HEK293 (cell line): ENCODE data around the gene CHST12.

Experiments used
- CTCF ChIA-PET: fragments of 350-600 bp; formaldehyde crosslinking; extraction: SDS; loops from one replicate; lab custom pipeline; 2021; ENCODE audit warnings: antibody characterized with exemption; lab: Yijun Ruan, JAX
- POLR2A ChIA-PET: fragments of 300-600 bp; formaldehyde crosslinking; extraction: SDS; loops from one replicate; lab custom pipeline; 2020; ENCODE audit warnings: antibody characterized with exemption, inconsistent platforms; lab: Yijun Ruan, JAX
- H3K27ac ChIP-seq: fragments of 200-500 bp; sonication (Bioruptor generic); 2 replicates; pipeline ENCODE4 v1.5.1; 2014; ENCODE audit warnings: low read depth, low read length, control low read depth, inconsistent platforms; ENCODE audit errors: extremely low read depth
- H3K36me3 ChIP-seq, 2 experiments: fragments of 200-500 bp in 1 of 2; sonication (Bioruptor generic) in 1 of 2; 1 replicate in 1 of 2; 2 replicates in 1 of 2; pipeline ENCODE4 v1.5.1; 2014 to 2017; ENCODE audit warnings: inconsistent platforms in 2 of 2, low read length in 2 of 2; ENCODE audit not compliant: control insufficient read depth in 2 of 2, insufficient read depth in 1 of 2
- H3K4me1 ChIP-seq: fragments of 200-500 bp; sonication (Bioruptor generic); 2 replicates; pipeline ENCODE4 v1.5.1; 2014; ENCODE audit warnings: mild to moderate bottlenecking, low read length, inconsistent platforms; ENCODE audit not compliant: control insufficient read depth, insufficient read depth
- H3K4me3 ChIP-seq: 2 replicates; pipeline ENCODE4 v1.5.1; 2011; ENCODE audit warnings: low read depth, mild to moderate bottlenecking, control low read depth, low read length, moderate library complexity
- H3K9me3 ChIP-seq: fragments of 200-500 bp; sonication (Bioruptor generic); 2 replicates; pipeline ENCODE4 v1.5.1; 2014; ENCODE audit warnings: low read depth, low read length, inconsistent platforms; ENCODE audit not compliant: control insufficient read depth, insufficient read depth
- KLF16 ChIP-seq: fragments of 450-650 bp; formaldehyde crosslinking; IDR thresholded peaks from 2 replicates; pipeline ENCODE4 v1.5.1; 2017; ENCODE audit warnings: missing biosample characterization, missing genetic modification characterization
- KLF7 ChIP-seq: fragments of 450-650 bp; formaldehyde crosslinking; IDR thresholded peaks from 2 replicates; pipeline ENCODE4 v1.5.1; 2016; ENCODE audit warnings: missing biosample characterization, missing genetic modification characterization, borderline replicate concordance
- MEIS1 ChIP-seq: sonication (generic); formaldehyde crosslinking; IDR thresholded peaks from 2 replicates; pipeline ENCODE4 v1.8.1; 2022; ENCODE audit warnings: missing genetic modification reagents, mild to moderate bottlenecking, borderline replicate concordance
- OSR2 ChIP-seq: fragments of 450-650 bp; formaldehyde crosslinking; IDR thresholded peaks from 2 replicates; pipeline ENCODE4 v1.5.1; 2016; ENCODE audit warnings: missing biosample characterization, missing genetic modification characterization
- SP3 ChIP-seq: fragments of 450-650 bp; formaldehyde crosslinking; IDR thresholded peaks from 2 replicates; pipeline ENCODE4 v1.5.1; 2016; ENCODE audit warnings: missing biosample characterization, missing genetic modification characterization
- YY2 ChIP-seq: fragments of 450-650 bp; formaldehyde crosslinking; IDR thresholded peaks from 2 replicates; pipeline ENCODE4 v1.5.1; 2016; ENCODE audit warnings: missing biosample characterization, missing genetic modification characterization
- ZBTB7A ChIP-seq: fragments of 450-650 bp; formaldehyde crosslinking; IDR thresholded peaks from 2 replicates; pipeline ENCODE4 v1.5.1; 2016; ENCODE audit warnings: low read depth, missing biosample characterization, missing genetic modification characterization
- ZNF121 ChIP-seq: fragments of 450-650 bp; formaldehyde crosslinking; IDR thresholded peaks from 2 replicates; pipeline ENCODE4 v1.5.1; 2016; ENCODE audit warnings: missing biosample characterization, missing genetic modification characterization
- ZNF132 ChIP-seq: fragments of 450-650 bp; formaldehyde crosslinking; IDR thresholded peaks from 2 replicates; pipeline ENCODE4 v1.5.1; 2017; ENCODE audit warnings: missing biosample characterization, missing genetic modification characterization, borderline replicate concordance
- ZNF292 ChIP-seq: fragments of 450-650 bp; formaldehyde crosslinking; IDR thresholded peaks from 2 replicates; pipeline ENCODE4 v1.5.1; 2016; ENCODE audit warnings: low read depth, missing biosample characterization, missing genetic modification characterization, borderline replicate concordance
- ZNF302 ChIP-seq: fragments of 450-650 bp; formaldehyde crosslinking; IDR thresholded peaks from 2 replicates; pipeline ENCODE4 v1.5.1; 2016; ENCODE audit warnings: missing biosample characterization, missing genetic modification characterization, low read depth
- ZNF350 ChIP-seq: fragments of 450-650 bp; formaldehyde crosslinking; IDR thresholded peaks from 2 replicates; pipeline ENCODE4 v1.5.0; 2017; ENCODE audit warnings: missing biosample characterization, mild to moderate bottlenecking, missing genetic modification characterization
- ZNF423 ChIP-seq: fragments of 450-650 bp; formaldehyde crosslinking; IDR thresholded peaks from 2 replicates; pipeline ENCODE4 v1.5.1; 2016; ENCODE audit warnings: missing biosample characterization, missing genetic modification characterization
- ZNF529 ChIP-seq: fragments of 450-650 bp; formaldehyde crosslinking; IDR thresholded peaks from 2 replicates; pipeline ENCODE4 v1.5.1; 2017; ENCODE audit warnings: missing genetic modification characterization, missing biosample characterization; ENCODE audit not compliant: insufficient replicate concordance
- ZNF623 ChIP-seq: fragments of 450-650 bp; formaldehyde crosslinking; IDR thresholded peaks from 2 replicates; pipeline ENCODE4 v1.5.1; 2016; ENCODE audit warnings: missing biosample characterization, missing genetic modification characterization
- ZNF677 ChIP-seq: fragments of 450-650 bp; IDR thresholded peaks from 2 replicates; pipeline ENCODE4 v1.5.0; 2018; ENCODE audit warnings: missing biosample characterization, mild to moderate bottlenecking, missing genetic modification characterization, moderate library complexity
- ZSCAN30 ChIP-seq: fragments of 450-650 bp; IDR thresholded peaks from 2 replicates; pipeline ENCODE4 v1.5.1; 2018; ENCODE audit warnings: missing biosample characterization, mild to moderate bottlenecking, missing genetic modification characterization, moderate library complexity
- TF ChIP-seq, protein P1 (sequence below): fragments of 450-650 bp; formaldehyde crosslinking; IDR thresholded peaks from 2 replicates; pipeline ENCODE4 v1.5.1; 2017; ENCODE audit warnings: missing biosample characterization, mild to moderate bottlenecking, missing genetic modification characterization, moderate library complexity
- TF ChIP-seq, protein P2 (sequence below): fragments of 450-650 bp; formaldehyde crosslinking; IDR thresholded peaks from 2 replicates; pipeline ENCODE4 v1.5.1; 2017; ENCODE audit warnings: missing biosample characterization, missing genetic modification characterization
- TF ChIP-seq, protein P3 (sequence below): IDR thresholded peaks from 2 replicates; pipeline ENCODE4 v1.6.1; 2011; ENCODE audit warnings: mild to moderate bottlenecking, low read depth, low read length, borderline replicate concordance
- TF ChIP-seq, protein P4 (sequence below): fragments of 450-650 bp; formaldehyde crosslinking; IDR thresholded peaks from 2 replicates; pipeline ENCODE4 v1.5.1; 2016; ENCODE audit warnings: missing biosample characterization, missing genetic modification characterization
- TF ChIP-seq, protein P5 (sequence below): fragments of 450-650 bp; formaldehyde crosslinking; IDR thresholded peaks from 2 replicates; pipeline ENCODE4 v1.5.1; 2016; ENCODE audit warnings: missing biosample characterization, missing genetic modification characterization
- TF ChIP-seq, protein P6 (sequence below): fragments of 450-650 bp; formaldehyde crosslinking; IDR thresholded peaks from 2 replicates; pipeline ENCODE4 v1.5.1; 2016; ENCODE audit warnings: missing biosample characterization, missing genetic modification characterization

CHST12 gene

DNA sequence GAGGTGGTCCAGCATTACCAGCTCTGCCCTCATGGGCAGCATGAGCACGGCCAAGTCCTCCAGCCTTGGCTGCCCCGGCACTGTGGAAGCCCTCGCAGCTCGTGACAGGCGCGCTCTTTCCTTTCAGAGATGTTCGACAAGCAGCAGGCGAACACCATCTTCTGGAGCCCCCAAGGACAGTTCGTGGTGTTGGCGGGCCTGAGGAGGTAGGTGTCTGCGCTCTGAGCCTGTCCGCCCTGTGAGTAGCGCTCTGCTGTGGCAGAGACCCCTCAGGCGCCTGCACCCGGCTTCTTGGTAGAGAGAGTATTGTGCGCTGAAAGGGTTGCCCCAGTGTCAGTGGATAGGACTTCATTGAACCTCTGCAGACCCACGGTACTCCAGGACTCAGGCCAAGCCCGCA lies 29.0 kb upstream of the CHST12 start (continued):
- TF ChIP-seq KLF7 (tag by site-specific recombination) (no peak), ZNF677 (tag by site-specific recombination) (no peak), ZNF302 (tag by site-specific recombination) (no peak), ZNF529 (tag by site-specific recombination) (no peak), SP3 (tag by site-specific recombination) (no peak), ZNF623 (no peak), ZNF121 (tag by site-specific recombination) (no peak), YY2 (tag by site-specific recombination) (no peak), ZNF350 (tag by site-specific recombination) (no peak)
- TF ChIP-seq, protein P1, sequence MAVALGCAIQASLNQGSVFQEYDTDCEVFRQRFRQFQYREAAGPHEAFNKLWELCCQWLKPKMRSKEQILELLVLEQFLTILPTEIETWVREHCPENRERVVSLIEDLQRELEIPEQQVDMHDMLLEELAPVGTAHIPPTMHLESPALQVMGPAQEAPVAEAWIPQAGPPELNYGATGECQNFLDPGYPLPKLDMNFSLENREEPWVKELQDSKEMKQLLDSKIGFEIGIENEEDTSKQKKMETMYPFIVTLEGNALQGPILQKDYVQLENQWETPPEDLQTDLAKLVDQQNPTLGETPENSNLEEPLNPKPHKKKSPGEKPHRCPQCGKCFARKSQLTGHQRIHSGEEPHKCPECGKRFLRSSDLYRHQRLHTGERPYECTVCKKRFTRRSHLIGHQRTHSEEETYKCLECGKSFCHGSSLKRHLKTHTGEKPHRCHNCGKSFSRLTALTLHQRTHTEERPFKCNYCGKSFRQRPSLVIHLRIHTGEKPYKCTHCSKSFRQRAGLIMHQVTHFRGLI (tag by site-specific recombination), result no peak
- TF ChIP-seq, protein P2, sequence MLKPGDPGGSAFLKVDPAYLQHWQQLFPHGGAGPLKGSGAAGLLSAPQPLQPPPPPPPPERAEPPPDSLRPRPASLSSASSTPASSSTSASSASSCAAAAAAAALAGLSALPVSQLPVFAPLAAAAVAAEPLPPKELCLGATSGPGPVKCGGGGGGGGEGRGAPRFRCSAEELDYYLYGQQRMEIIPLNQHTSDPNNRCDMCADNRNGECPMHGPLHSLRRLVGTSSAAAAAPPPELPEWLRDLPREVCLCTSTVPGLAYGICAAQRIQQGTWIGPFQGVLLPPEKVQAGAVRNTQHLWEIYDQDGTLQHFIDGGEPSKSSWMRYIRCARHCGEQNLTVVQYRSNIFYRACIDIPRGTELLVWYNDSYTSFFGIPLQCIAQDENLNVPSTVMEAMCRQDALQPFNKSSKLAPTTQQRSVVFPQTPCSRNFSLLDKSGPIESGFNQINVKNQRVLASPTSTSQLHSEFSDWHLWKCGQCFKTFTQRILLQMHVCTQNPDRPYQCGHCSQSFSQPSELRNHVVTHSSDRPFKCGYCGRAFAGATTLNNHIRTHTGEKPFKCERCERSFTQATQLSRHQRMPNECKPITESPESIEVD (tag by site-specific recombination), result no peak

DNA sequence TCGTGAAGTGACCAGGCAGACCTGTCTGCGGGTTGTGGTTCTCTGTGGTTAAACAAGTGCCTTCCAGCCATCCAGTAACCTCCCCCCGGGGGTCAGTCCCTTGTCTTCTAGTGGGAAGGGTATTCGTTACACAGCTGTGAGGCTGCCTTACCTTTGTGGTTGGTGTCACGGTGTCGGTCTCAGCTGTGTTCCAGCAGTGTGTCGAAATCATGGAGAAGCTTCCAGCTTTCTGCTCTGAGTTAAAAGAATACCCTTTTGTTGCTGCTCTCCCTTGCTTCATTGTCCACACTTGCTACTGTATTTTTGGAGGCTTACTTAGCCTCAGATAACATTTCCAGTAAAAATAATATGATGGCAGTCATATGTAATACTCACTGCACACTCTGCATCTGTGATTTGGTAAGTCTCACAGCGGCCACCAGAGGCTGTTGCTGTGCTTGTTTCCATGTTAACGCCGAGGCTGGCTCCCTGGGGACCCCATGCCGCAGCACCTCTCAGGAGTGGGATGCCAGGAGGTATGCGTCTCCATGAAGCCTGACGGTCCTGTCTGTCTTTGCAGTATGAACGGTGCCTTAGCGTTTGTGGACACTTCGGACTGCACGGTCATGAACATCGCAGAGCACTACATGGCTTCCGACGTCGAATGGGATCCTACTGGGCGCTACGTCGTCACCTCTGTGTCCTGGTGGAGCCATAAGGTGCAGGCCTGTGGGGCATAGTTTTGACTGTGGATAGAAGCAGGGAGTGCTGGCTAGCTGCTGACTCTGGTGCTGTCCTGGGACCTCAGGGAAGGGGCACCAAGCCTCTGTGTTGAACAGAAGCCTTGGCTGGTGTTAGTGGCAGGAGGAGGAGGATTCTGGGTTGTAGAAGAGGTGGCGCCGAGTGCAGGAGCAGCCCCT lies 28.3 kb upstream of the CHST12 start:
- ChIA-PET CTCF (no interaction called here), POLR2A (no interaction called here)
- Histone ChIP-seq H3K4me3 (no peak overlapping the region), H3K9me3 (no peaks in the 10 kb centered on the region), H3K4me1 (no peaks in the 10 kb centered on the region), H3K27ac (no peak overlapping the region), H3K36me3 (peaks cover 34 to 92% of the 10 kb centered on the region in 2 experiments)
- TF ChIP-seq OSR2 (no peak), ZNF292 (tag by site-specific recombination) (no peak), ZSCAN30 (tag by site-specific recombination) (no peak), ZNF423 (tag by site-specific recombination) (no peak), MEIS1 (CRISPR knock-in tag) (no peak), ZBTB7A (tag by site-specific recombination) (no peak), KLF16 (tag by site-specific recombination) (no peak), ZNF132 (tag by site-specific recombination) (no peak)
- TF ChIP-seq, protein P3, sequence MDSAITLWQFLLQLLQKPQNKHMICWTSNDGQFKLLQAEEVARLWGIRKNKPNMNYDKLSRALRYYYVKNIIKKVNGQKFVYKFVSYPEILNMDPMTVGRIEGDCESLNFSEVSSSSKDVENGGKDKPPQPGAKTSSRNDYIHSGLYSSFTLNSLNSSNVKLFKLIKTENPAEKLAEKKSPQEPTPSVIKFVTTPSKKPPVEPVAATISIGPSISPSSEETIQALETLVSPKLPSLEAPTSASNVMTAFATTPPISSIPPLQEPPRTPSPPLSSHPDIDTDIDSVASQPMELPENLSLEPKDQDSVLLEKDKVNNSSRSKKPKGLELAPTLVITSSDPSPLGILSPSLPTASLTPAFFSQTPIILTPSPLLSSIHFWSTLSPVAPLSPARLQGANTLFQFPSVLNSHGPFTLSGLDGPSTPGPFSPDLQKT, result no peak
- TF ChIP-seq, protein P4, sequence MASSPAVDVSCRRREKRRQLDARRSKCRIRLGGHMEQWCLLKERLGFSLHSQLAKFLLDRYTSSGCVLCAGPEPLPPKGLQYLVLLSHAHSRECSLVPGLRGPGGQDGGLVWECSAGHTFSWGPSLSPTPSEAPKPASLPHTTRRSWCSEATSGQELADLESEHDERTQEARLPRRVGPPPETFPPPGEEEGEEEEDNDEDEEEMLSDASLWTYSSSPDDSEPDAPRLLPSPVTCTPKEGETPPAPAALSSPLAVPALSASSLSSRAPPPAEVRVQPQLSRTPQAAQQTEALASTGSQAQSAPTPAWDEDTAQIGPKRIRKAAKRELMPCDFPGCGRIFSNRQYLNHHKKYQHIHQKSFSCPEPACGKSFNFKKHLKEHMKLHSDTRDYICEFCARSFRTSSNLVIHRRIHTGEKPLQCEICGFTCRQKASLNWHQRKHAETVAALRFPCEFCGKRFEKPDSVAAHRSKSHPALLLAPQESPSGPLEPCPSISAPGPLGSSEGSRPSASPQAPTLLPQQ (tag by site-specific recombination), result no peak
- TF ChIP-seq, protein P5, sequence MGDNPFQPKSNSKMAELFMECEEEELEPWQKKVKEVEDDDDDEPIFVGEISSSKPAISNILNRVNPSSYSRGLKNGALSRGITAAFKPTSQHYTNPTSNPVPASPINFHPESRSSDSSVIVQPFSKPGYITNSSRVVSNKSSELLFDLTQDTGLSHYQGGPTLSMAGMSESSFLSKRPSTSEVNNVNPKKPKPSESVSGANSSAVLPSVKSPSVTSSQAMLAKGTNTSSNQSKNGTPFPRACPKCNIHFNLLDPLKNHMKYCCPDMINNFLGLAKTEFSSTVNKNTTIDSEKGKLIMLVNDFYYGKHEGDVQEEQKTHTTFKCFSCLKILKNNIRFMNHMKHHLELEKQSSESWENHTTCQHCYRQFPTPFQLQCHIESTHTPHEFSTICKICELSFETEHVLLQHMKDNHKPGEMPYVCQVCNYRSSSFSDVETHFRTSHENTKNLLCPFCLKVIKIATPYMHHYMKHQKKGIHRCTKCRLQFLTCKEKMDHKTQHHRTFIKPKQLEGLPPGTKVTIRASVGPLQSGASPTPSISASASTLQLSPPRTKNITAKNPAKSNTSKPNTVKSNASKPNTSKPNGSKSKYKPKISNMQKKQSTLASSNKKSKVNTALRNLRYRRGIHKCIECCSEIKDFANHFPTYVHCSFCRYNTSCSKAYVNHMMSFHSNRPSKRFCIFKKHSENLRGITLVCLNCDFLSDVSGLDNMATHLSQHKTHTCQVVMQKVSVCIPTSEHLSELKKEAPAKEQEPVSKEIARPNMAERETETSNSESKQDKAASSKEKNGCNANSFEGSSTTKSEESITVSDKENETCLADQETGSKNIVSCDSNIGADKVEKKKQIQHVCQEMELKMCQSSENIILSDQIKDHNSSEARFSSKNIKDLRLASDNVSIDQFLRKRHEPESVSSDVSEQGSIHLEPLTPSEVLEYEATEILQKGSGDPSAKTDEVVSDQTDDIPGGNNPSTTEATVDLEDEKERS, result no peak
- TF ChIP-seq, protein P6, sequence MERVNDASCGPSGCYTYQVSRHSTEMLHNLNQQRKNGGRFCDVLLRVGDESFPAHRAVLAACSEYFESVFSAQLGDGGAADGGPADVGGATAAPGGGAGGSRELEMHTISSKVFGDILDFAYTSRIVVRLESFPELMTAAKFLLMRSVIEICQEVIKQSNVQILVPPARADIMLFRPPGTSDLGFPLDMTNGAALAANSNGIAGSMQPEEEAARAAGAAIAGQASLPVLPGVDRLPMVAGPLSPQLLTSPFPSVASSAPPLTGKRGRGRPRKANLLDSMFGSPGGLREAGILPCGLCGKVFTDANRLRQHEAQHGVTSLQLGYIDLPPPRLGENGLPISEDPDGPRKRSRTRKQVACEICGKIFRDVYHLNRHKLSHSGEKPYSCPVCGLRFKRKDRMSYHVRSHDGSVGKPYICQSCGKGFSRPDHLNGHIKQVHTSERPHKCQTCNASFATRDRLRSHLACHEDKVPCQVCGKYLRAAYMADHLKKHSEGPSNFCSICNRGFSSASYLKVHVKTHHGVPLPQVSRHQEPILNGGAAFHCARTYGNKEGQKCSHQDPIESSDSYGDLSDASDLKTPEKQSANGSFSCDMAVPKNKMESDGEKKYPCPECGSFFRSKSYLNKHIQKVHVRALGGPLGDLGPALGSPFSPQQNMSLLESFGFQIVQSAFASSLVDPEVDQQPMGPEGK, result no peak
- TF ChIP-seq, protein P1 (tag by site-specific recombination), result no peak
